HuH-7 (cell line): ENCODE measurements around the gene KRTAP16-1.
"Not testable (repeated sequence)": the region's sequence is repeated elsewhere in the genome, so short reads cannot be mapped to it uniquely, and the experiment has no call there.

Experiments used
- DNase-seq: peaks from one replicate; pipeline ENCODE4 v3.0.0; 2011; ENCODE audit warnings: low spot score

Gene KRTAP16-1, protein sequence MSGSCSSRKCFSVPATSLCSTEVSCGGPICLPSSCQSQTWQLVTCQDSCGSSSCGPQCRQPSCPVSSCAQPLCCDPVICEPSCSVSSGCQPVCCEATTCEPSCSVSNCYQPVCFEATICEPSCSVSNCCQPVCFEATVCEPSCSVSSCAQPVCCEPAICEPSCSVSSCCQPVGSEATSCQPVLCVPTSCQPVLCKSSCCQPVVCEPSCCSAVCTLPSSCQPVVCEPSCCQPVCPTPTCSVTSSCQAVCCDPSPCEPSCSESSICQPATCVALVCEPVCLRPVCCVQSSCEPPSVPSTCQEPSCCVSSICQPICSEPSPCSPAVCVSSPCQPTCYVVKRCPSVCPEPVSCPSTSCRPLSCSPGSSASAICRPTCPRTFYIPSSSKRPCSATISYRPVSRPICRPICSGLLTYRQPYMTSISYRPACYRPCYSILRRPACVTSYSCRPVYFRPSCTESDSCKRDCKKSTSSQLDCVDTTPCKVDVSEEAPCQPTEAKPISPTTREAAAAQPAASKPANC

DNA sequence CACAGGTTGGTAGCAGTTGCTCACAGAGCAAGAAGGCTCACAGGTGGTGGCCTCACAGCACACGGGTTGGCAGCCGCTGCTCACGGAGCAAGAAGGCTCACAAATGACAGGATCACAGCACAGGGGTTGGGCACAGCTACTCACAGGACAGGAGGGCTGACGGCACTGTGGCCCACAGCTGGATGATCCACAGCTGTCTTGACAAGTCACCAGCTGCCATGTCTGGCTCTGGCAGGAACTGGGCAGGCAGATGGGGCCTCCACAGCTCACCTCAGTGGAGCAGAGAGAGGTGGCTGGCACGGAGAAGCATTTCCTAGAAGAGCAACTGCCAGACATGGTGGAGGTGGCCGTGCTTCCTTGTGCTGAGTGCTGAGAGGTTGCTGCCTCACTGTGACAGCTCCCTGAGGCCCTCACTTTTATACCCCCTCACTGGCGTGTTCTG is at the start of gene KRTAP16-1:
Gene KRTAP16-1 (minus strand): TSS at position 392 of the 442 bp plus-strand sequence. CDS start 56 bp downstream, at position 336.
- no peak for DNase-seq

DNA sequence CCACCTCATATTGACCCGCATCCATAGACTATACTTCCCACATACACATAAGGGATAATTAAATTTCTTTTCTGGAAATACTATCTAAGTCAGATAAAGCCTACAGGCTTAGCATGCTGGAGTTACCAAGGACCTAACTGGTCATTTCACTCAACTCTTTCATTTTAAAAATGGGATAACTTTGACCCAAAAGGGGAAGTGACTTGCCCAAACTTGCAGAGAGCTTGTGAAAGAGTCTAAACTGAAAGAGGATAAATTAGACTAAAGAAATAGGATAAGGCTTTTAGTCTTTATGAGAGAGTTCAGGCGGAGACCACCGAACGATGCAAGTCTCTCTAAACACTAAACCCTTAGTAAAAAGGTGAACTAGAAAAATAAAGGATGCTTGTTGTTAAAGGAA is 45.4 kb upstream of the KRTAP16-1 start:
- no peak for DNase-seq

DNA sequence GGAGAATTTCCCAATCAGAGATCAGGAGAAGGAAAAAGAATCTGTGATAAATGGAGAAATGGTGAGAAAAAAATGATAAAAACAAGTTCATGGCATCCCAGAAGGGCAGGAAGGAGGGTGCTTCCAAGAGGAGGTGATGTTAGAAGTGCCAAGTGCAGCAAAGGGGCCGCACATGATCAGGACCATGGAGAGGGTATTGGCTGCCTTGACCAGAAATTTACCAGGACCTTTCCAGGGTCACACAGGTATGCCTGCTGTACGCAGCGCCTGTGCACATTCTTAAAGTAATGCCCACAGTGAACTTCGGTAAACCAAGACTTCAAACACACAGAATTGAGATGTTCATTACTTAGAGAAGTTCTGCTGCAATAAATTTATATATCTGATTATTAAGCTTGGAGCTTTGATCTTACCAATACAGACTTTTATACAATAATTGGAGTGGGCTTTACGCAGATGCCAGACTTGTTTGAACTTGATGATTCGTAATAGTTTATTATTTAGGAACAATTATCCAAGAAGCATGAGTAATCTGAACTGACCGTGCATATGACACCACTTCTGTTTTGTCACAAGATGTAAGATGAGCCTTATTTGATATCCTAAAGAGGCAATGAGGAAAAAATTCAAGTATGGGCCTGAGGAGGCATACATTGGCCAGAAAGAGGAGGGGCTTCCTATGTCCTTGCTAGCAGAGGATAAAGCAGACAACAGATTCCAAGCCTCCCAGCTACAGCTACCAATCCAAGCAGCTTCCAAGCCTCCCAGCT is 43.7 kb upstream of the KRTAP16-1 start:
- no peak for DNase-seq

DNA sequence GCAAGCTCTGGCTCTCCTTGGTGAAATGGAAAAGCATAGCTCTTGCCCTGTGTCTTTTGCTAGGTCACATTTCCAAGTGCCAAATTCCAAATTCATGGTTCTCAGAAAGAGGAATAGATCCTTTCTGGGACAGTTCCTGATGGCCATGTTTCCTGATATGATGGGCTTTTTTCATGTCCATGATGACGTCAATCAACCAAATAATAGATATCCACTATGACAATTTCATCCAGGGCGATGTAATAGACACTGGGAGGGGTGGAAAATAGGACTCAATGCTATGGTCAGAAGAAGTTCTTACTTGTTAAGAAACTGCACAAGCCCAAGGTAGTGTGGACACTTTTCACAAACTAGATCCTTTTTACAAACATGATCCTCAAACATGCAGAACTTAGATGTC is 42.1 kb upstream of the KRTAP16-1 start:
- DNase-seq = no peak

DNA sequence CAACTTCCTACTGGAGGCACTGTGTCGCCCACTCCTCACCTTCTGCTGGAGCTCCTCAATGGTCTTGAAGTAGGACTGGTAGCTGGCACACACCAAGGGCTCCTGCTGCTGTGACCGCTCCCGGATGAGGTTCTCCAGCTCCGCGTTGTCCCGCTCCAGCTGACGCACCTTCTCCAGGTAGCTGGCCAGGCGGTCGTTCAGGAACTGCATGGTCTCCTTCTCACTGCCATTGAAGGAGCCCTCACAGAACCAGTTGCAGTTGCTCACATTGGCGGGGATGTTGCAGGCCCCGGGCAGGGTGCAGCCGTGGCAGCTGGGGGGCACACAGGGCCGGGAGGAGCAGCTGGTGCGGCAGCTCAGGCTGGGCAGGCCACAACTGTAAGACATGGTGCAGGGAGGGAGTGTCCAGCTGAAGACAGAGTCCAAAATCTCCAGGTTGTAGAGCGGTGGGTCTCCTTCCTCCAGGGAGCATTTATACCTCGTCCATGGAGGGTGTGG is 41.3 kb upstream of the KRTAP16-1 start, which contains the start of gene KRT33A:
Gene KRT33A (minus strand): TSS at position 448 of the 498 bp plus-strand sequence. CDS start 61 bp downstream, at position 387.
- DNase-seq = not testable (repeated sequence)

DNA sequence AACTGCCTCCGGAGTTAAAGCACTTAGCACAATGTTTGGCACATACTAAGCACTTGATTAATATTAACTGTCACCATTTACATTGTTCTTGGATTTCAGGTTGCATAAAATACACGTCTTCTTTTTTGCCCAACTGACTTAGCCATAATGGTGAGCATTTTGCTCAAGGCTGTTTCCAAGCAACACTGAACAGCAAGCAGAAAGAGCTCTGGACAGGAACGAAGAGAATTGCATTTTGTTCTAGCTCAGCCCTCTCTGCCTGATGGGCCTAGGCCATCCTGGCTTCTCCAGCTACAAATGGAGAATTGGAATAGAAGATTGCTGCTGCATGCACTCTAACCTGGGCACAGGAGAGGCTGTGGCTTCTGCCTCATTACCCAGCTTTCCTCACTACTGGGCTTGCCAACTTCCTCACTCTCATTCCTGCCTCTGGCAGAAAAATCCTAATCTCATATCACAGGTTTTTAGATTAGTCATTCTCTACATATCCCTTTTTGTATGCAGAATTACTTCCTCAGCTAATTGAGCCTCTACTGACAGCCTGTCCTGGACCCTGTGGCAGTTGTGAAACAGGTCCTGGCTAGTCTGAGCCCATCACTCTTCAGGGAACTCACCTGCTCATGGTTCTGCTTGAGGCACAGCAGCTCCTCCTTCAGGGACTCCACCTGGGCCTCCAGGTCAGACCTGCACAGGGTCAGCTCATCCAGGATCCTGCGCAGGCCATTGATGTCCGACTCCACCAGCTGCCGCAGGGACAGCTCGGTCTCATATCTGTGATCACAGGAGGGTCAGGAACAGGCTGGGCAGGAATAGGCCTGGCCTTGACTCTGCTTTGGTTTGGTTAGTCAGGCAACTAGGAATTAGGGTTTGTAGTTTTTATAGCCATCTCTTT is 39.0 kb upstream of the KRTAP16-1 start:
- no peak for DNase-seq

DNA sequence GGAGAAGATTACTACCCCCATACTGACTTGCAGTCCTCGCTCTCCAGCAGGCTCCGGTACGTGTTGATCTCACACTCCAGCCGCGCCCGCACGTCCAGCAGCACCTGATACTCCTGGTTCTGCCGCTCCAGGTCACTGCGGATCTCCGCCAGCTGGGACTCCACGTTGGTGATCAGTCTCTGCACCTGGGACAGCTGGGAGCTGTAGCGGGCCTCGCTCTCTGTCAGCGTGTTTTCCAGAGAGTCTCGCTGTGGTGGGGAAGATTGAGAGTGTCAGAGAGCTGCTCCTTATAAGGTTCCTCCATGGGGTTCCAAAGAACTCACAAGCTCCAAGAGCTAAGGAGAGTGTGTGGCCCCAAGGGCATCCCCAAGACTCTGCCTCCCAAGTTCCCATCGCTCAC is 37.3 kb upstream of the KRTAP16-1 start:
- not testable (repeated sequence) for DNase-seq

DNA sequence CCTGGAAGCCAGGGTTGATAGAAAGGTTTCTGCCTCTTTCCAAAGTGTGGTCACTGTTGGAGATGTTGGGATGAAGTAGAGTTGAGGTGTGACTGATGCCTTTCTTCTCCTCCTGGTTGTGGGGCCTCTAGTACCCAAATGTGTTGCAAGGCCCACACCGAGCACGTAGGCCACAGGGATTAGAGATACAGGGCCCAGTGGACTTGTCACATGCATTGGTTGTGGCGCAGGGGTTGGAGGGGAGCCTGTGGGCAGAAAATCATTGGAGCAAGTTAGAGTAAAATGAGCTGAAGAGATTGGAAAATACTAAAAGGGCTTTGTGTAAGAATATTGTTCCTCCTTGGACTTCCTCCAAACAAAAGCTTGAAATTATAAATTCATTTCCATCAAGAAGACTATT is 36.9 kb upstream of the KRTAP16-1 start:
- DNase-seq = no peak

DNA sequence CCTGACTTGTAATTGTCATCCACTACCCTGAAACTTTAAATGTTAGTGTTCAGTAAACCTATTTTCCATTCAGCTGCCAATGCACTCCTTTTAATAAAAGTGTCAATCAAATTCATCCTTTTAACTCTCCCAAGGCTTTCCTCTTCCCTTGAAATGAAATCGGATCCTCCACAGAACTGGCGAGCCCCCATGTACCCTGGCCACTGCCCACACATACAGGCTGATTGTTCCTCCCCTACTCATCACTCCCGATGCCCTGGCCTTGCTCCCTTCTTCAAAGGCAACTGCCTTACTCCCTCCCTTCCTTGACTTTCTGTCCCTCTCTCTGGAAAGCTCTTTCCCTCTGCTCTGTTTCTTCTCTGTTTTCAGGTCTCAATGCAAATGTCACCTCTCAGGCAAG is 33.9 kb upstream of the KRTAP16-1 start:
- DNase-seq = no peak

DNA sequence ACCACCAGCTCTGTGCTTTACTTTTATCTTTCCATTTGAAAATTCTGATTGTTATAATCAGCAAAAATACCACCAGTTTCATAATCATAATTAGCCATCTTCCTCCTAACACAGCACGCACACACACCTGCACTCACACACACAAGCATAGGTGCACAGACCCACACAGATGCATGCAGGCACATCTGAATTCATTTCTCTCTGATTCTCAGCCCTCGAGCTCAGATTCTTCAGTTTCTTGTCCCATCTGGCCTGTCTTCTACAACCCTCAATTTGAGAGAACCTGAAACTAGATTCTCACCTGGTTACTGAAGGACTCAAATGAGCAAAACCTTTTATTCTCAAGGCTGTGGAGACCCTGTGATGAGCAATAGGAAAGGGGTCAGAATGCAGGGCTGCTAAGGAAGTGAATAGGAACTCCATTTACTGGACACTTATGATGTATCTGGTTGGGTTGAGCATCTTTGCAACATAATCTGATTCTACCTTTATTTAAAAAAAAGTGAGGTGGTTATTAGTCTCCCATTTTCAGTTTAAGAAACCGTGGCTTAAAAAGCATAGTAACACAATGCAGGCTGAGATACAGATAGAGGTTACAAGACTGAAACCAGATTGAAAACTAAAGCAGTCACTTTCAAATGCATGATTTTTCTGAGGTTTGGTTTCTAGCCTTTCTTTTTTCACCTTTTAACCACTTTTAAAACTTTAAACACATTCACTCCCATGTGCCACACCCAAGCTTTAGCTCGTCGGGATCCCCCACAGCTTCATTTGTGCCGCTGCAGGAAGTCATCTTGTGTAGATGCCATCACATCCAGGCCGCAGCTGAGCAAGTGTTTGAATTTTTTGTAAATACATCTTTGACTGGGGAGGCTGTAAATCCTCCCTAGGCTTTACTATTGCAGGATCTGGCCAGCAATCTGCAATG is 32.1 kb upstream of the KRTAP16-1 start:
- no peak for DNase-seq

DNA sequence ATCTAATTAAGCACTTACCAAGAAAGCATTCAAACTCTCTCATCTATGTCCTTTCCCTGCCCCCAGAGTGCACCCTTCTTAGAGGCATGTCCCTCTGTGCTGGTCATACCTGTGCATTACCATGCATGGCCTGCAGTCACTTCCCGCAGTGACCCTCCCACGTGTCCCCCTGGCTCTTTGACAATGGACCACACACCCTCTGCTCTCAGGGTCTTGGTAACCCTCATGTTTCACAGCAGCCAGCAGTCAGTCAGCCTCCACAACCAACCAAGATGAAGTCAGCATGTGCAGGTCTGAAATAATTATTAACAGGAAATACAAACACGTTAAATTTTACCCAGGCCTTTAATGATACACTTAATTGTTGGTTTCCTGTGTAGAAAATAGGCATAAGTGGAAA is 31.4 kb upstream of the KRTAP16-1 start:
- DNase-seq = no peak

DNA sequence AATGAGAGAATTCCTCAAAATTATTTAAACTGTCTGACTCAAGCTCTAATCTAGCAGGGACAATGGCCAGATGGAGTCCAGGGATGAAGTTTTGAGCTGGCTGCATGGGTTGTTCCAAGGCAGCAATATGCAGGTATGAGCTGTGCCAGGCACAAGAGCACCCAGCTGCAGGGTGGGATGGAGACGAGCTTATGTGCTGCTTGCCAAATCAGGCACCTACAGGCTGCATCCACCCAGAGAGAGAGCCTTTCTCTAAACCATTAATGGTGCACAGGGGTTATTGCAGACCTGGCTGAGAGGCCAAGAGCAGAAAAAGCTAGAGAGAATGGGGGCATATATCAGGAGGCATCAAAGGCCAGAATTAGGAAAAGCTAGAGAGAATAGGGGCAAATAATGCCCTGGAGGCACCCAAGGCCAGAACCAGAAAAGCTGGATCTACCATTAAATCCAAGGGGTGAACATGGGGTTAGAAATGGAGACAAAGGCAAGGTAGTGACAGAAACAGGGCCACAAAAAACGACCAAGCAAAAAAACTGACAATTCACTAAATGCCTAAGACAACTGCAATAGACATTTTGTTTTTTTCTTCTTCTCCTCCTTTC is 30.6 kb upstream of the KRTAP16-1 start:
- DNase-seq = no peak

DNA sequence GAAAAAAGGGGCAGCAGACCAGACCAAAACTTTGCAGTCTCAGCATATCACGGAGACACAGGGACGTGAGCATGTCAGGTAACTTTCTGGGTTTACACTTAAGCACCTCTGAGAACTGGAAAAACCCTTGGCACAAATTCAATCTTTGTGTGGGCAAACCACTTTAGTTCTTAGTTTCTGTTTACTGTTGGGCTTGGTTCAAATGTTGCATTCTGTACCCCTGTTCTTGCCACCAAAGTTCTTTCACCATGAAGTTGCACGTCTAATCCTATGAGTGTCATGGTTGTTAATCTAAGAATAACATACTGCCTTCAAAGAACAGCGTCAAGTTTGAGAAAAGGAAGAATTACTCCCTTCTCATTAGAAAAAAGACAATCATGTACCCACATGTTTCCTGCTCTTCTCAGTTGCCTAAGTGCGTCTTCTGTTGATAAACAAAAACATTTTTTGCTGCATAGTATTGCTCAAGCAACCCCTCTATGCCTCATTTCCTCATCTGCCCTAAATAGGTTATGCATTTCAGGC is 29.9 kb upstream of the KRTAP16-1 start:
- DNase-seq = no peak

DNA sequence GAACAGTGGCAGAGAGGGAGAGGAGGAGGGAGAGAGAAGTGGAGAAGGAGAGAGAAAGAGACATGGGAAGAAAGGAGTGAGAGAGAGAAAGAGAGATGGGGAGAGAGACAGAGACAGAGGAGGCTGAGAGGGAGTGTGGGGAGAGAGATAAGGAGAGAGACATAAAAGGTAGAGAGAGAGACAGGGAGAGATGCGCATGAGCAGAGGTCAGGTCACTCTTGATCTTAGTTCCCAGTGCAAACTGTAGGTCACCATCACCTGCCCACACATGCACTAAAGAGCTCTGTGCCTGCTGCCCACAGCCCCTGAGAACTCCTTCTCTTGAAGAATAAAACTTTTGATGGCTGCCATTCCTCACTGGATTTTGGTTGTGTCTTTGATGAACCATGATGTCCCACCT is 26.6 kb upstream of the KRTAP16-1 start:
- no peak for DNase-seq

DNA sequence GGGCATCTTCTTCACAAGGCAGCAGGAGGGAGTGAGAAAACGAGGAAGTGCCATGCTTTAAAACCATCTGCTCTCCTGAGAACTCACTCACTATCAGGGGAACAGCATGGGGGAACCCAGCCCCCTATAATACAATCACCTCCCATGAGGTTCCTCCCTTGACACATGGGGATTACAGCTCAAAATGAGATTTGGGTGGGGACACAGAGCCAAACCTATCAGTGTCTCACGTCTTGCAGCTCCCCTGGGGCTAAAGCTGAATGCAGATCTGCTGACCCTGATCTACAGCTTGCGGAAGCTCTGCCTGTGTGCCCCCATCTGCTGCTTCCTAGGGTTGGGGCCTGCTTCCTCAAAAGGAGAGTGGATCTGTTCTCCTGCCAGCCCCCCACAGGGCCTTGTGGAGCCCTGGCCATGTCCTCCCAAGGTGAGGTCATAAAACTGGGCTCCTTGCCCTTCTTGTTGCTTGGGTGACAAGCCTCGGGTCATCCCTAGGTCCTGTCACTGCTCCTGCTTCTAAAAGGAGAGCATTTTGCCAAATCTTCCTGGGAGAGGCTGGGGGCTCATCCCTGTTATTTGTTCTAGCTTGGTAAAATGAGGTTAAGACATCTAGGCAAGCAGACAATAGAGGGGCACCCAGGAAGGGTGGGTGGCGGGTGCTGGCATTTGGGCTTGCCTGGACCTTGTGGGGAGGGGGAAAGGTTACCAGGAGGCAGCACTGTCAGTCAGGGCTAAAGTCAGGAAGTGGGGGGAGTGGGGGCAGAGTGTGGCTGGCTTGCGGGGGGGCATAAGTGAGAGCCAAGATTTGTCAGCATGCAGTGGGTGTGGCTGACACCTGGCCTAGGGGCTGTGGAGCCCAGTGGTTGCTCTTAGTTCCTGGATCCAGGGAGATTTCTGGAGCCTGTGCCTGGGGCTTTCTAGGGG is 25.5 kb upstream of the KRTAP16-1 start:
- no peak for DNase-seq

DNA sequence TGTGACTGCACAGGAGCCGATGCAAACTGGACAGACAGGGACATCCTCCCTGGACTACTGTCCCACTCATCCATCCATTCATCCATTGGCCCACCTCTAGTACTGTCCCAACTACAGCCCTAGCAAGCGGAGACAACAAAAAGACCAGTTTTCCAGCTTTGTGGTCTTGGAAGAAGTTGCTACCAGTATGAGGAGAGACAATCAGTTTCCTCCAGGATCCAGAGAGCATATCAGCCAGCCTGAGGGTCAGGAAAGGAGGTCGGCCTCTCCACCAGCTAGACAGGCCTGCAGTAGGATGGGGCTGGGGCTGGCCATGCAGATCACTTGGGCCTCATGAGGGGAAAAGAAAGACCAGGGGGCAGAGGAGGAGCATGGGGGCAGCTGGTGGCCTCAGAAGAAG is 24.7 kb upstream of the KRTAP16-1 start:
- no peak for DNase-seq

DNA sequence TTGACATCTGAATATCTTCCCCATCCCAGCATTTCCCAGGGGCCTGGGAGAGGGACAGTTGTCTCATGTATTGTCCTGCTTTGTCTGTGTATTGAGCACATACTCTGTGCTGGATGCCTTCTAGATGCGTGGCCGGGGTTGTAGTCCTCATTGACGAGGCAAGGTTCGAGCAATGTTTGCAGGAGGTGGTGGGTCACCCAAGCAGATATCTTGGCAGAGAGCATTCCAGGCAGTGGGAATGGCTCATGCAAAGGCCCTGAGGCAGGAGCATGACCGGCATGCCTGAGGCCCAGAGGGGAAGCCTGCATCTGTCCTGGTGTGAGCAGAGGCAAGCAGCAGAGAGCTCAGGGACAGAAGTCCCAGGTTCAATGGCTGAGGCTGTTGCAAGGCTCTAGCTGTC is 24.0 kb upstream of the KRTAP16-1 start:
- DNase-seq = no peak

DNA sequence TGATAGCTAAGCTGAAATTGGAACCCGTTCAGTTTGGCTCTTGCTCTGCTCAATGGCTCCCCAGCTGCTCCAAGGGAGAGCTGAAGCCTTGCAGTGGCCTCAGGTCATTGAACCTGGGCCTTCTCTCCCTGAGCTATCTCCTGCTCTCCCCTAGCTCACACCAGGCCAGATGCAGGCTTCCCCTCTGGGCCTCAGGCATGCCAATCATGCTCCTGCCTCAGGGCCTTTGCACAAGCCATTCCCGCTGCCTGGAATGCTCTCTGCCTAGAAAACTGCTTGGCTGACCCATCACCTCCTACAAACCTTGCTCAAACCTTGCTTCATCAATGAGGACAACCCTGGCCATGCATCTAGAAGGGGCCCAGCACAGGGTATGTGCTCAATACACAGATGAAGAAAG is 23.1 kb upstream of the KRTAP16-1 start:
- no peak for DNase-seq

DNA sequence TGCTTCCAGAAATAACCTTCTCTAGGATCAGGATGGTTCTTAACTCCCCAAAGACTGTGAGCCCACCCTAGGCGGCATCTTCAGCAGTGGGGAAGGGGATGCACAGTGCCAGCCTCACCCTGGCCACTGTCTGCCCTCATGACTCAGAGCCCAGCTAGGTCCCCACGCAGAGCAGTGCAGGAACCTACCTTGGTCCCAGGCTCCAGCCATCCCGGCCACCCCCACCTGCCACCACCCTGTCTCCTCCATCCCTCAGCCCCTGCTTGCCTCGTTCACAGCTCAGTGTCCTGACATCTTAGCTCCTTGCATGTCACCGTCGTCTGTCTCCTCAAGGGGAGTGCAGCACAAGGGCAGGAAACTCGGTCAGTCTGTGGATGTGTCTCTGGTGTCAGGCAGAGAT is 22.5 kb upstream of the KRTAP16-1 start:
- no peak for DNase-seq
